GM18870 (cell line): ENCODE data around the gene USP43.
"Not testable (repeated sequence)": the region's sequence is repeated elsewhere in the genome, so short reads cannot be mapped to it uniquely, and the experiment has no call there.

Source experiments
- ATAC-seq: cut with Tn5 transposase; IDR thresholded peaks from one replicate; pipeline ENCODE4 v1.9.1; 2021; ENCODE audit warnings: moderate library complexity; ENCODE audit not compliant: unreplicated experiment

The USP43 gene, protein sequence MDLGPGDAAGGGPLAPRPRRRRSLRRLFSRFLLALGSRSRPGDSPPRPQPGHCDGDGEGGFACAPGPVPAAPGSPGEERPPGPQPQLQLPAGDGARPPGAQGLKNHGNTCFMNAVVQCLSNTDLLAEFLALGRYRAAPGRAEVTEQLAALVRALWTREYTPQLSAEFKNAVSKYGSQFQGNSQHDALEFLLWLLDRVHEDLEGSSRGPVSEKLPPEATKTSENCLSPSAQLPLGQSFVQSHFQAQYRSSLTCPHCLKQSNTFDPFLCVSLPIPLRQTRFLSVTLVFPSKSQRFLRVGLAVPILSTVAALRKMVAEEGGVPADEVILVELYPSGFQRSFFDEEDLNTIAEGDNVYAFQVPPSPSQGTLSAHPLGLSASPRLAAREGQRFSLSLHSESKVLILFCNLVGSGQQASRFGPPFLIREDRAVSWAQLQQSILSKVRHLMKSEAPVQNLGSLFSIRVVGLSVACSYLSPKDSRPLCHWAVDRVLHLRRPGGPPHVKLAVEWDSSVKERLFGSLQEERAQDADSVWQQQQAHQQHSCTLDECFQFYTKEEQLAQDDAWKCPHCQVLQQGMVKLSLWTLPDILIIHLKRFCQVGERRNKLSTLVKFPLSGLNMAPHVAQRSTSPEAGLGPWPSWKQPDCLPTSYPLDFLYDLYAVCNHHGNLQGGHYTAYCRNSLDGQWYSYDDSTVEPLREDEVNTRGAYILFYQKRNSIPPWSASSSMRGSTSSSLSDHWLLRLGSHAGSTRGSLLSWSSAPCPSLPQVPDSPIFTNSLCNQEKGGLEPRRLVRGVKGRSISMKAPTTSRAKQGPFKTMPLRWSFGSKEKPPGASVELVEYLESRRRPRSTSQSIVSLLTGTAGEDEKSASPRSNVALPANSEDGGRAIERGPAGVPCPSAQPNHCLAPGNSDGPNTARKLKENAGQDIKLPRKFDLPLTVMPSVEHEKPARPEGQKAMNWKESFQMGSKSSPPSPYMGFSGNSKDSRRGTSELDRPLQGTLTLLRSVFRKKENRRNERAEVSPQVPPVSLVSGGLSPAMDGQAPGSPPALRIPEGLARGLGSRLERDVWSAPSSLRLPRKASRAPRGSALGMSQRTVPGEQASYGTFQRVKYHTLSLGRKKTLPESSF

DNA sequence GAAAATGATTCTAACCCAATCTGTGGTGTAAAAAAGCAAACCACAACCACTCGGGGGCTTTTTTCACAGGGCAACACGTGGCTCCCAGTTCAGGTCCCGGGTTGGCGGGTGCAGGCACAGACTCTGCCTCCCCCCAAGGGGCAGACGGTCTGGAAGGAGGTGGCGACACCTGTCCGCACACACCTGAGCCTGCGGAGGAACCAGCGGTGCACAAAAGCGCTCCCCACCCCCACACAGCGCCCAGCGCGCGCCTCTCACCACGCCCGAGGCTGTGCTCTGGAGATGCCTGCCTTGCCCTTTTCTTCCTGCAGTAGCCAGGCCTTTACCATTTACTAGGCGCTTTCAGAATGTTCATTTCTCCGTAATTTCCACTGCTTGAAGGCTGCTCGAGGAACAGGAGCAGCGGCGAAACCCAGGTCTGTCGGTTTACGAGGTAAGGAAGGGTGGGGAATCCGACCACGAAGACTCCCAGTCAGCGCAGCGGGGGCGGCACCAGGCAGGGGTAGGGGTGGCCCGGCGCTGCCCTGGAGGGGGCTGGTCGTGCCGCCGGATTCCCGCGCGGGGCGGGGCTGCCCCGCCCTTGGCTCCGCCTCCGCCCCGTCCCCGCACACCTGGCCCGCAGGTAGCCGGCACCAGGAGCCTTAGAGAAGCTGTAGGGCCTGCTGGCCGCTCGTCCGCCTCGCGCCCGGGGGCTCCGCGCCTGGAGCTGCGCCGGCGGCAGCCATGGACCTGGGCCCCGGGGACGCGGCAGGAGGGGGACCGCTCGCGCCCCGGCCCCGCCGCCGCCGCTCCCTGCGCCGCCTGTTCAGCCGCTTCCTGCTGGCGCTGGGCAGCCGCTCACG lies at the start of gene USP43:
Gene USP43, plus strand, starts transcription at position 608 of the 842 bp plus-strand sequence. Its CDS starts 116 bp downstream, at position 724.
- no peak for ATAC-seq

DNA sequence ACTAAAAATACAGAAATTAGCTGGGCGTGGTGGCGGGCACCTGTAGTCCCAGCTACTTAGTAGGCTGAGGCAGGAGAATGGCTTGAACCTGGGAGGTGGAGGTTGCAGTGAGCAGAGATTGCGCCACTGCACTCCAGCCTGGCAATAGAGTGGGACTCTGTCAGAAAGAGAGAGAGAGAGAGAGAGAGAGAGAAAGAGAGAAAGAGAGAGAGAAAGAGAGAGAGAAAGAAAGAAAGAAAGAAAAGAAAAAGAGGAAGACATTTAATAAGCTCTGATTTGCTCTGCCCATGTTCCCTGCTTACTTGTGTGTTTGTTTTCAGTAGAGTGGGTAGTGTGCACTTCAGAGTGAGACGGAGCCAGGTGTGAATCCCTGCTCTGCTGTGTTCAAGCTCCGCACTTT lies 47.7 kb upstream of the USP43 start:
- not testable (repeated sequence) for ATAC-seq

DNA sequence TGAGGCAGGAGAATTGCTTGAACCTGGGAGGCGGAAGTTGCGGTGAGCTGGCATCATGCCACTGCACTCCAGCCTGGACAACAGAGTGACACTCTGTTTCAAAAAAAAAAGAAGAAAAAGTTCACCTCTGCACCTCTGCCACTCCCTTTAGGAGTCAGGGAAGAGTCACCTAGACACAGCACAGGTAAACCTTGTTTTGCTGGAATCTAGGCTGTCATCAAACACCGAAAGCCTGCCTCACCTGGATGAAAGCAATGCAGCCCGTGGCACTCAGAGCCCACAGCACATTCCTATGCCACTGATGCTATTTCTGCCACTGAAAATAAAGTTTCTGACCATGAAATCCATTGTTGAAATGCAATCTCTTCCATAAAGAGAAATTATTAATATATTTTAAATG lies 46.7 kb upstream of the USP43 start:
- no peak for ATAC-seq

DNA sequence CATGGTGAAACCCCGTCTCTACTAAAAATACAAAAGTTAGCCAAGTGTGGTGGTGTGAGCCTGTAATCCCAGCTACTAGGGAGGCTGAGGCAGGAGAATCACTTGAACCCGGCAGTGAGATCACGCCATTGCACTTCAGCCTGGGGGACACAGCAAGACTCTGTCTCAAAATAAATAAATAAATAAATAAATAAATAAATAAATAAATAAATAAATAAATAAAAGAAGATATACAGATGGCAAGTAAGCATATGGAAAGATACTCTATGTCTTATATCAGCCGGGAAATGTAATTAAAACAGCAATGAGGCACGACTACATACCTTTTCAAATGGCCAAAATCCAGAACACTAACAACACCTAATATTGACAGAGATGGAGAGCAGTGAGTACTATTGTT lies 40.7 kb upstream of the USP43 start:
- not testable (repeated sequence) for ATAC-seq

DNA sequence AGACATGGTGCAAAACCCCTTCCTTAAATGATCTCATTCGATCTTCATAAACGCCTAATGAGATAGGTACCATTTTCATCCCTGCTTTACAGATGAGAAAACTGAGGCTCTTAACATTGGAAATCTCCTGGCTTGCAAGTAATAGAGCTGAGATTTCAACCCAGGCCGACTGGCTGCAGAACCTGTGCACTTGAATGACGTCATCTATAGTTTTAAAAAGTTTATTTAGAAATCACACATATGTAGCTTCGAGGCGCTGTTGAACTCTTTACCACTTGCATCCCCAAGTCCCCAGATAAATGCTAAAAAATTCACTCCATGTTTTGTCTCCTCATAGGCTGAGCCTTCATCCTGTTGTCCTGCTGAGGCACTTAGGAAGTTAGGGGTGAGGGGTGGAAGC lies 38.9 kb upstream of the USP43 start:
- no peak for ATAC-seq

DNA sequence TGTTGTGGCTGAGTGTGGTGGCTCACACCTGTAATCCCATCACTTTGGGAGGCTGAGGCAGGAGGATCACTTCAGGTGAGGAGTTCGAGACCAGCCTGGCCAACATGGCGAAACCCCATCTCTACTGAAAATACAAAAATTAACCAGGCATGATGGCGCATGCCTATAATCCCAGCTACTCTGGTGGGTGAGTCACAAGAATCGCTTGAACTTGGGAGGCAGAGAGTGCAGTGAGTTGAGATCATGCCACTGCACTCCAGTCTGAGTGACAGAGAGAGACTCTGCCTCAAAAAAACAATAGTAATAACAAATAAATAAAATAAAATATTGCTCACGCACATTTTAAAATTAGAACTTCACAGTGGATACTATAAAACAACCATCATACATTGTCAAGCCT lies 38.3 kb upstream of the USP43 start:
- ATAC-seq = not testable (repeated sequence)

DNA sequence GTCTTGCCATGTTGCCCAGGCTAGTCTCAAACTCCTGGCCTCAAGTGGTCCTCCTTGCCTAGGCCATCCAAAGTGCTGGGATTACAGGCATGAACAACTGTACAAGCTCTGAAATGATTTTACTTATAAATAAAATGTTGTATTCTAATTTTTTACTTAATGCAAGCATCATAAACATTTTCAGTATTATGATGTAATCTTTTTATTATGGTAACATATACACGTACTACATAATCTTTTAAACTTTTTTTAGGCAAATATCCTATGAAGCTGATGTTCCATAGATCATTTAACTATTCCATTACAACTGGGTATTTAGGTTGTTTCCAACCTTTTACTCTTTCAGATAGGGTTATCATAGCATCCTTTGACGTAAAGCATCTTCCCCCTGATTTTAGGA lies 33.8 kb upstream of the USP43 start:
- no peak for ATAC-seq

DNA sequence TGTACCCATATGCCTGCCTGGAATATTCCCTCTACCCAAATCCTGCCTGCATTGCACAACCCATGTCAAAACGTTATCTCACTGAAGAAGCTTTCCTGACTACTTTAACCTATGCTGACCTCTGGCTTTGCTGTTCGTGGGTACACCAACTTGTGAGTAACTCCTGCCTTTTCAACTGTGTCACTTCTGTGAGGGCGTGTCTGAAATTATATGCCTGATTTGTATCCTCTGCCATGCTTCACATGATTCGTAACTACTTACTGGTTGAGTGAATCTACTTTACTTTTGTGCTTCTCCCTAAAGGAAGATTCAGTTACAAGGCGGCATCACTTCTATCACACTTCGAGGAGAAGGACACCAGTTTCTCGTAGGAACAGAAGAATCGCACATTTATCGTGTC lies 33.3 kb upstream of the USP43 start:
- ATAC-seq = no peak

DNA sequence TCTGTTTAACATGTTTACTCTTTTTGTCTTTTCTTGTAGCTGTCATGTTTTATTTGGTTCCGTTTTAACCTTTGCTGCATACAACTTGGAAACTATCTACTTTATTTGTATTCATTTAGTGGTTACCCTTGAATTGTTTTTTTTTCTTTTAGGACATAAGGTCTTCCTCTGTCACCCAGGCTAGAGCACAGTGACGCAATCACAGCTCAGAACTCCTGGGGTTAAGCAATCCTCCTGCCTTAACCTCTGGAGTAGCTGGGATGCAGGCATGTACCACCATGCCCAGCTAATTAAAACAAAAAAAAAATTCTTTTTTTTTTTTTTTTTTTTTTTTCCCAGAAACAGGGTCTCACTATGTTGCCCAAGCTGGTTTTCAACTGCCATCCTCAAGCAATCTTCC lies 29.8 kb upstream of the USP43 start:
- no peak for ATAC-seq

DNA sequence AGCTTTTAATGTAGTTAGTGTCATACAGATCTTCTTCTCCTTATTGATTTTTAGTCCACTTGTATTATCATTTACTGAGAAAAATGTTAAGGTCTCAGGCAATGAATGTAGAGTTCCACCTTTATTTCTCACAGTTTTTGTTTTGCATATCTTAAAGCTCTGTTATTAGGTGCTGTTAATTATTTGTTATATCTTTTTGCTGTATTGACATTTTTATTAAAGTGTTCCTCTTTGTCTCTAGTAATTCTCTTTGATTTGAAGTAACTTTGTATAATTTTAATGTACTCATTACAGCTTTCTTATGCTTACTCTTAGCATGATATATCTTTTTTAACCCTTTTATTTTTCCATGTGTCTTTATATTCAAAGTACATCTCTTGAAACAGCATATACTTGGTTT lies 22.4 kb upstream of the USP43 start:
- ATAC-seq = no peak

DNA sequence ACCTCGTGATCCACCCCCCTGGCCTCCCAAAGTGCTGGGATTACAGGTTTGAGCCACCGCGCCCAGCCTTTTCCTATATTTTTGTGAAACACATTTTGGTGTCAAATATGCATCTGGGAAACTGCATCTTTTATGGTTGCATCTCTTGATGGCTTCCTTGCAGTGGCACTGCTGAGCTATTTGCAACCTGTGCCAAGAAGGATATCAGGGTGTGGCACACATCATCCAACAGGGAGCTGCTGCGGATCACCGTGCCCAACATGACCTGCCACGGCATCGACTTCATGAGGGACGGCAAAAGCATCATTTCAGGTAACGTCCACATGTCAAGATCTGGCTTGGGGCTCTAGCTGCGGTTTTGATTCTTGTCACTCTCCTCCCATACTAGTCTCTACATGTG lies 16.8 kb upstream of the USP43 start:
- no peak for ATAC-seq

DNA sequence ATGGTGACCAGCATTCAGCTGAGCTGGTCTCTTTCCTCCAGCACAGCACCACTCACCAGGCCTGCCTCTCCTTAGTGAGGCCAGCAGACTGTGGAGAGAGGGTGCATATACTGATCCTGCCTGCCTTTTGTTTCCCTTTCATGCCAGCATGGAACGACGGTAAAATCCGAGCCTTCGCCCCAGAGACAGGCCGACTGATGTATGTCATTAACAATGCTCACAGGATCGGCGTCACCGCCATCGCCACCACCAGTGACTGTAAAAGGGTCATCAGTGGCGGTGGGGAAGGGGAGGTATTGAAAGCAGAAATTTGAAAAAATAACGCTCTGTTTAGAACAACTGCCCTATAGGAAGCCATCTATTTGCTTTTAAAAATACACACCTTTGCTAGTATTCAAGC lies 12.6 kb upstream of the USP43 start:
- ATAC-seq = no peak

DNA sequence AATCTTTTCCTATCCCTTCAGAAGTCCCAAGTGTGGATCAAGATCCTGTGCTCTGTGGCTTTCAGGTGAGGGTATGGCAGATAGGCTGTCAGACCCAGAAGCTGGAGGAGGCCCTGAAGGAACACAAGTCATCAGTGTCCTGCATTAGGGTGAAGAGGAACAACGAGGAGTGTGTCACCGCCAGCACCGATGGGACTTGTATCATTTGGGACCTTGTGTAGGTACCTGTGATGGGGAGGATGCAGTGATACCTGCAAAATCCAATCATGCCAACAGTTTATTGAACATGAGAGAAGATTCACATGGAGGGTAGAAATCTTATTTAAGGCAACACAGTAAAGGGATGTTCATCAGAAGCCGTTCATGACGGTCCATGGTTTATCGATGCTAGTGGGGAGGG lies 10.0 kb upstream of the USP43 start:
- ATAC-seq = no peak

DNA sequence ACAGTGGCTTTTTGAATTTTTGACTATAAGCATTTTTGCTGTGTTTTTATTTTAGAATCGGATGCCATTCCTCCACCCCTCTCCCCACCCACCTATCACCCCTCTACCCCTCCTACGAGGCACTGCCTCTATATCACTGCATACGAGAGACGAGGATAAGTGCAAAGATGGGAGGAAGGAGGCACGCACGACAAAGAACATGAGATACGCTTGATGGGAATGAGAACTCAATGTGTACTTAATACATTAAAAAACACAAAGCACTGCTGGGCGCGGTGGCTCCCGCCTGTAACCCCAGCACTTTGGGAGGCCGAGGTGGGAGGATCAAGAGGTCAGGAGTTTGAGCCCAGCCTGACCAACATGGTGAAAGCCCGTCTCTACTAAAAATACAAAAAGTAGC lies 8.8 kb upstream of the USP43 start:
- no peak for ATAC-seq

DNA sequence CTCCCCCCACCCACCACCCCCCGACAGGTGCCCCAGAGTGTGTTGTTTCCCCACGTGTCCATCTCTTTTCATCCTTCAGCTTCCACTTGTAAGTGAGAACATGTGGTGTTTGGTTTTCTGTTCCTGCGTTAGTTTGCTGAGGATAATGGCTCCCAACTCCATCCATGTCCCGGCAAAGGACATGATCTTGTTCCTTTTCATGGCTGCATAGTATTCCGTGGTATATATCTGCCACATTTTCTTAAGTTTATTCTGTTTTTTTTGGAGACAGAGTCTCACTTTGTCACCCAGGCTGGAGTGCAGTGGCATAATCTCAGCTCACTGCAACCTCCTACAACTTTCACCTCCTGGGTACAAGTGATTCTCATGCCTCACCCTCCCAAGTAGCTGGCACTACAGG lies 4.9 kb upstream of the USP43 start:
- not testable (repeated sequence) for ATAC-seq

DNA sequence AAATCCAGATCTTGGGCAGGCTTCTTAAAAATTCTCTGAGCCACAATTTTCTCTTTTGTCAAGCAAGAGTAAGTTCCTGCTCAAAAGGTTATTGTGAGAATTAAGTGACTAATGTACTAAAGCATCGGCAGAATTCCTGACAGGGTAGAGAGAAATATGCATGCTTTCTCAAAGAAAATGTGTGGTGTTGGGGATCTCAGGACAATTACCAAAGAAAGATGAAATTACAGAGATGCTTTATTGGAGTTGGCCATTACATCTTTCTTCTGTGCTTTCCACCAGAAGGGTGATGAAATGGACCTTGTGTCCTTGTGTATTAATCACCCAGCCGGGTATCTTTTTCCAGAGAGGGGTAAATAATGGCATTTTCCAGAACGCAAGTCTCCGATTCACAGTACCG lies 1.7 kb upstream of the USP43 start:
- no peak for ATAC-seq

DNA sequence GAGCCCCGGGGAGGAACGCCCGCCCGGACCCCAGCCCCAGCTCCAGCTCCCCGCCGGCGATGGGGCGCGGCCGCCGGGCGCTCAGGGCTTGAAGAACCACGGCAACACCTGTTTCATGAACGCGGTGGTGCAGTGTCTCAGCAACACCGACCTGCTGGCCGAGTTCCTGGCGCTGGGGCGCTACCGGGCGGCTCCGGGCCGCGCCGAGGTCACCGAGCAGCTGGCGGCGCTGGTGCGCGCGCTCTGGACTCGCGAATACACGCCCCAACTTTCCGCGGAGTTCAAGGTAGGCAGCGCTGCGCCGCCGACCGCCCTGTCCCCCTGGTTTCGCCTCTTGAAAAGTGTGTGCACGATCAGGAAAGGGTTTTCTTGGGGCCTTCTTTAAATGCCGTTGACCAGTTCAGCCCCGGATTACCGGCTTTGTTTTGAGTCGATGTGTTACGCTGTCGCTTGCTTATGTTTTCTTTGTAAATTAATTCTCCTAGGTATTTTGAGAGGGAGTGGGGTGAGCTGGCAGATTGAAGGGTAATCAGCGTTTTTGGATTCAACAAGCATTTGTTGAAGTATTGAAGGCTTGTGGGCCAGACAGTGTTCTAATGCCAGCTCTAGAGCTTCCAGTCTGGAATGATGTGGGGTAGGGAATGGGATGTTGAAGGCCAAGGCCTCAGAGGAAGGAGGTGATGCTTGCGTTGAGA lies 681 bp downstream of the USP43 start:
- ATAC-seq = no peak

DNA sequence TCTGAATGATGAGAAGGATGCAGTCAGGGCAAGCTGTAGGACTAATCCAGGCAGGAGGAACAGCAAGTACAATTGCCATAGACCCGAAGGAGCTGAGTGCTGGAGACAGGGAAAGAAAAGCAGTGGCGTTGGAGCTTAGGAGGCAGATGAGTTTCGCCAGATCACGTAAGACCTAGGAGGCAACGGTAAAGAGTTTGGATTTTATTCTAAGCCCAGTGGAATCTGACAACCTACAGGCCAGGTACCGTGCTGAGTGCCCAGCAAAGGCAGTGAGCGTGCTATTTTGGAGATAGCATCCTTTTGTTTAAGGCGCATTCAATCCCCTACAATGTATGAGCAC lies 1.2 kb downstream of the USP43 start:
- ATAC-seq = no peak

DNA sequence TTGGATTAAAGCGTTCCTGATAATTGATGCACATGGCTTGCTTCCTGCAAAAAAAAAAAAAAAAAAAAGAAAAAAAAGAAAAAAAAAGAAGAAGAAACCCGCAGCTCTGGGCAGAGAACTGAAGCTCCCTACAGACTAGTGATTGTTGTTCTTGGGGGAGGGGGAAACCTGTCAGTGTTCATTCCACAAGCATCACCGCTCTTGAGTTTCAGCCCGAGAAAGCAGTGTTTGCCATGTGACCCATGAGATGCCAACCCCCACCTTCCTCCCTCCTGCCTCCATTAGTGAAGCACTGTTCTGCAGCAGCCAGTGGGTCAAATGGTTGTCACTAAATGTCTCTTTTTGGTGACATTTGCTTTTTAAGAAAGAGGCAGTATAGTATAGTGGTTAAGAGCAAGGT lies 1.7 kb downstream of the USP43 start:
- ATAC-seq = no peak

DNA sequence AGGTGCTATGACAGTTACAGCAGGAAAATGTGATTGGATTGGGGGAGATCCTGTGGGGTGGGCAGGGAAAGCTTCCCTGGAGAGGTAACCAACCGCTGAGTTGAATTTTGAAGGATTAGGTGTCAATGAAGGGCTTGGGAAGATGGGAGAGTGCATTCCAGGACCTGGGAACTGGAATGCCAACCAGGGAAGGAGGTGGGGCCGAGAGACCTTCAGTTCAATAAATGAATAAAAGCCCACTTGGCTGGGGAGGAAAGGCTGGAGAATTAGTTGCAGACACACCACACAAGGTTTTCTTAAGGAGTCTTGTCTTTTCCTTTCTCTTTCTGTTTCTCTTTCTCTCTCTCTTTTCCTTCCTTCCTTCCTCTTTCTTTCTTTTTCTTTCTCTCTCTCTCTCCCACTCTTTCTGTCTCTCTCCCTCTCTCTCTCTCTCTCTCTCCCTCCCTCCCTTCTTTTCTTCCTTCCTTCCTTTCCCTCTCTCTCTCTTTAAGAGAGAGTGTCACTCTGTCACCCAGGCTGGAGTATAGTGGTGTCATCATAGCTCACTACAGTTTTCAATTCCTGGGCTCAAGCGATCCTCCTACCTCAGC lies 3.3 kb downstream of the USP43 start:
- no peak for ATAC-seq
